ENCODE results near the gene PLAU. TPM values are rescaled to one million over a fixed set of nuclear protein-coding genes. Genes with fewer than 3 reads are reported as not detected.
"Not testable (repeated sequence)": the region's sequence is repeated elsewhere in the genome, so short reads cannot be mapped to it uniquely, and the experiment has no call there.

The PLAU gene
- total RNA-seq, 2 experiments from 2014 or later = not detected

GRCh38 chr10:73917566-73918305 lies 6.8 kb downstream of the PLAU start:
- Mint-ChIP-seq H3K4me3 (no peak overlapping the region), H3K9me3 (no peaks in the 10 kb centered on the region), H3K27ac (no peak overlapping the region), H3K4me1 (ENCODE audit: low read depth) (peaks cover 25% of the 10 kb centered on the region), H3K27me3 (peaks cover 37% of the 10 kb centered on the region), H3K36me3 (ENCODE audit: low read depth) (no peaks in the 10 kb centered on the region)
- peaks cover 0 to 14% of the 10 kb centered on the region in 2 experiments for H3K9me3 ChIP-seq (ENCODE audit: control insufficient read depth in 1 of 2, insufficient read depth in 1 of 2, low read length in 2 of 2)
- TF ChIP-seq, protein P1, sequence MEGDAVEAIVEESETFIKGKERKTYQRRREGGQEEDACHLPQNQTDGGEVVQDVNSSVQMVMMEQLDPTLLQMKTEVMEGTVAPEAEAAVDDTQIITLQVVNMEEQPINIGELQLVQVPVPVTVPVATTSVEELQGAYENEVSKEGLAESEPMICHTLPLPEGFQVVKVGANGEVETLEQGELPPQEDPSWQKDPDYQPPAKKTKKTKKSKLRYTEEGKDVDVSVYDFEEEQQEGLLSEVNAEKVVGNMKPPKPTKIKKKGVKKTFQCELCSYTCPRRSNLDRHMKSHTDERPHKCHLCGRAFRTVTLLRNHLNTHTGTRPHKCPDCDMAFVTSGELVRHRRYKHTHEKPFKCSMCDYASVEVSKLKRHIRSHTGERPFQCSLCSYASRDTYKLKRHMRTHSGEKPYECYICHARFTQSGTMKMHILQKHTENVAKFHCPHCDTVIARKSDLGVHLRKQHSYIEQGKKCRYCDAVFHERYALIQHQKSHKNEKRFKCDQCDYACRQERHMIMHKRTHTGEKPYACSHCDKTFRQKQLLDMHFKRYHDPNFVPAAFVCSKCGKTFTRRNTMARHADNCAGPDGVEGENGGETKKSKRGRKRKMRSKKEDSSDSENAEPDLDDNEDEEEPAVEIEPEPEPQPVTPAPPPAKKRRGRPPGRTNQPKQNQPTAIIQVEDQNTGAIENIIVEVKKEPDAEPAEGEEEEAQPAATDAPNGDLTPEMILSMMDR (IDR thresholded peaks at IDR 0.05) = no peak
- intact Hi-C loops (cut with DNase I, micrococcal nuclease) = no loop called here
- no peaks in the 10 kb centered on the region for H3K36me3 ChIP-seq (ENCODE audit: insufficient read depth, low read length)
- H3K27me3 ChIP-seq (ENCODE audit: control insufficient read depth in 1 of 2, insufficient read depth in 2 of 2, low read length in 2 of 2) = peaks cover 7 to 15% of the 10 kb centered on the region in 2 experiments
- ATAC-seq (ENCODE audit: poor library complexity) = no peak
- POLR2A ChIA-PET = no interaction called here
- peaks cover 32% of the 10 kb centered on the region for H3K4me1 ChIP-seq (ENCODE audit: insufficient read depth, low read length)
- no peak for DNase-seq
- no peak overlapping the region for H3K27ac ChIP-seq (ENCODE audit: low read depth in 1 of 2, low read length in 2 of 2)
- CTCF ChIA-PET = interaction anchor here (0.6 to 1.7 kb wide), 3 partner anchors 31 to 137 kb away, joined by 3 to 4 read pairs (median 3); no protein-coding TSS in a partner anchor
- no peak overlapping the region for H3K4me3 ChIP-seq (ENCODE audit: low read length)

- not testable (repeated sequence) for ATAC-seq (ENCODE audit: poor library complexity); H3K36me3 Mint-ChIP-seq (ENCODE audit: low read depth)
- POLR2A ChIA-PET = interaction anchor here (0.9 to 1.6 kb wide), 3 partner anchors 8 to 38 kb away, joined by 3 to 8 read pairs (median 4); partner anchors contain the start of gene PLAU
Measured at GRCh38 chr10:73919481-73919880, 8.5 kb downstream of the PLAU start.

GRCh38 chr10:73920089-73920488 lies 9.2 kb downstream of the PLAU start:
- Histone ChIP-seq H3K4me3 (ENCODE audit: low read length) (no peak overlapping the region), H3K27ac (ENCODE audit: low read depth in 1 of 2, low read length in 2 of 2) (no peak overlapping the region), H3K27me3 (ENCODE audit: control insufficient read depth in 1 of 2, insufficient read depth in 2 of 2, low read length in 2 of 2) (peaks cover 0 to 9% of the 10 kb centered on the region in 2 experiments), H3K9me3 (ENCODE audit: control insufficient read depth in 1 of 2, insufficient read depth in 1 of 2, low read length in 2 of 2) (peaks cover 0 to 14% of the 10 kb centered on the region in 2 experiments), H3K4me1 (ENCODE audit: insufficient read depth, low read length) (peaks cover 37% of the 10 kb centered on the region), H3K36me3 (ENCODE audit: insufficient read depth, low read length) (no peaks in the 10 kb centered on the region)
- peaks cover 28% of the 10 kb centered on the region for H3K4me1 Mint-ChIP-seq (ENCODE audit: low read depth)
- peak overlapping the region; percentile 64 for H3K4me3 Mint-ChIP-seq
- peaks cover 32% of the 10 kb centered on the region for H3K27me3 Mint-ChIP-seq
- TF ChIP-seq, protein P1 (IDR thresholded peaks at IDR 0.05) = no peak
- ChIA-PET CTCF (interaction anchor here (0.6 to 2.6 kb wide), 3 partner anchors 9 to 155 kb away, joined by 3 to 10 read pairs (median 4); no protein-coding TSS in a partner anchor), POLR2A (interaction anchor here (0.6 to 1.6 kb wide), 4 partner anchors 9 to 64 kb away, joined by 3 to 8 read pairs (median 4); partner anchors contain the start of gene PLAU)
- H3K36me3 Mint-ChIP-seq (ENCODE audit: low read depth) = no peaks in the 10 kb centered on the region
- DNase-seq (peak in 3 of 14 experiments; percentile 17 to 39 (median 33)), ATAC-seq (ENCODE audit: poor library complexity) (peak; percentile 30)
- no peaks in the 10 kb centered on the region for H3K9me3 Mint-ChIP-seq
- no peak overlapping the region for H3K27ac Mint-ChIP-seq
- intact Hi-C loops (cut with DNase I, micrococcal nuclease) = loop anchor here in 1 of 2 experiments (5.0 kb wide), 1 partner anchor 37 kb away; no protein-coding TSS in a partner anchor

More at GRCh38 chr10:73919481-73919880, 8.5 kb downstream of the PLAU start:
- H3K36me3 ChIP-seq (ENCODE audit: insufficient read depth, low read length); H3K4me3 Mint-ChIP-seq; H3K9me3 Mint-ChIP-seq; DNase-seq; H3K27ac ChIP-seq (ENCODE audit: low read depth in 1 of 2, low read length in 2 of 2); H3K4me3 ChIP-seq (ENCODE audit: low read length); H3K27me3 ChIP-seq (ENCODE audit: control insufficient read depth in 1 of 2, insufficient read depth in 2 of 2, low read length in 2 of 2); intact Hi-C loops (cut with DNase I, micrococcal nuclease); H3K27ac Mint-ChIP-seq: not testable (repeated sequence)
- H3K27me3 Mint-ChIP-seq = peaks cover 32% of the 10 kb centered on the region
- Histone ChIP-seq H3K4me1 (ENCODE audit: insufficient read depth, low read length) (peaks cover 37% of the 10 kb centered on the region), H3K9me3 (ENCODE audit: control insufficient read depth in 1 of 2, insufficient read depth in 1 of 2, low read length in 2 of 2) (peaks cover 0 to 14% of the 10 kb centered on the region in 2 experiments)
- H3K4me1 Mint-ChIP-seq (ENCODE audit: low read depth) = peaks cover 28% of the 10 kb centered on the region
- CTCF ChIA-PET = interaction anchor here (1.1 to 2.6 kb wide), 3 partner anchors 8 to 40 kb away, joined by 3 to 10 read pairs (median 4); no protein-coding TSS in a partner anchor
